HG02678 (cell line): ENCODE data around the gene MASP1.
A peak's percentile ranks its signal among the peaks of the same experiment; 100 is the strongest.
"Not testable (repeated sequence)": the region's sequence is repeated elsewhere in the genome, so short reads cannot be mapped to it uniquely, and the experiment has no call there.

ENCODE experiments used
- ATAC-seq: cut with Tn5 transposase; IDR thresholded peaks from one replicate; pipeline ENCODE4 v1.9.1; 2021; ENCODE audit warnings: mild to moderate bottlenecking, moderate library complexity; ENCODE audit not compliant: unreplicated experiment

Gene MASP1

GRCh38 chr3:187236962-187237361, 54.6 kb downstream of the MASP1 start:
- no peak for ATAC-seq

- no peak for ATAC-seq
These were observed 61.5 kb downstream of the MASP1 start for GRCh38 chr3:187230011-187230410.

- ATAC-seq: no peak
These were observed 62.8 kb downstream of the MASP1 start for GRCh38 chr3:187228740-187229139.

GRCh38 chr3:187227658-187228258, 63.8 kb downstream of the MASP1 start:
- no peak for ATAC-seq

GRCh38 chr3:187223799-187224198, 67.7 kb downstream of the MASP1 start:
- no peak for ATAC-seq

GRCh38 chr3:187222801-187223200, 68.7 kb downstream of the MASP1 start:
- no peak for ATAC-seq

GRCh38 chr3:187215460-187215859, 76.1 kb downstream of the MASP1 start:
- ATAC-seq: no peak

GRCh38 chr3:187213616-187214015, 77.9 kb downstream of the MASP1 start:
- no peak for ATAC-seq

- ATAC-seq: no peak
These were observed 78.8 kb downstream of the MASP1 start for GRCh38 chr3:187212705-187213104.

GRCh38 chr3:187212196-187212545, 79.4 kb downstream of the MASP1 start:
- ATAC-seq: no peak

- no peak for ATAC-seq
These were observed 79.9 kb downstream of the MASP1 start for GRCh38 chr3:187211532-187212195.

- peak; percentile 75 for ATAC-seq
These were observed 80.8 kb downstream of the MASP1 start for GRCh38 chr3:187210545-187211327.

GRCh38 chr3:187210091-187210490, 81.4 kb downstream of the MASP1 start:
- no peak for ATAC-seq

- ATAC-seq: no peak
These were observed 82.0 kb downstream of the MASP1 start for GRCh38 chr3:187209491-187209890.

GRCh38 chr3:187208159-187208558, 83.4 kb downstream of the MASP1 start:
- ATAC-seq: no peak

- ATAC-seq: no peak
These were observed 83.9 kb downstream of the MASP1 start for GRCh38 chr3:187207624-187208023.

GRCh38 chr3:187207062-187207461, 84.5 kb downstream of the MASP1 start:
- no peak for ATAC-seq

- no peak for ATAC-seq
These were observed 85.9 kb downstream of the MASP1 start for GRCh38 chr3:187205683-187206082.

GRCh38 chr3:187199463-187200050, 92.0 kb downstream of the MASP1 start:
- ATAC-seq: not testable (repeated sequence)

GRCh38 chr3:187198490-187198889, 93.0 kb downstream of the MASP1 start:
- ATAC-seq: no peak

GRCh38 chr3:187197335-187197649, 94.2 kb downstream of the MASP1 start, which contains the start of gene RTP1:
TSS of gene RTP1 (plus strand) at chr3:187197486. CDS start at chr3:187197516, 30 bp downstream.
- no peak for ATAC-seq
